ENCODE data around the gene FAM210B. TPM values are rescaled to one million over a fixed set of nuclear protein-coding genes. Genes with fewer than 3 reads are reported as not detected.

Gene FAM210B
- total RNA-seq, 1 experiment from 2014 or later = 19.1 TPM

- TF ChIP-seq IRF2 (CRISPR knock-in tag; IDR thresholded peaks at IDR 0.05; ENCODE audit: borderline replicate concordance, low read depth) (no peak), NFE2L1 (CRISPR knock-in tag; IDR thresholded peaks at IDR 0.05) (no peak), ZNF671 (CRISPR knock-in tag; IDR thresholded peaks at IDR 0.05) (no peak)
Measured at GRCh38 chr20:56362833-56363413, 4.1 kb downstream of the FAM210B start (continued).

DNA sequence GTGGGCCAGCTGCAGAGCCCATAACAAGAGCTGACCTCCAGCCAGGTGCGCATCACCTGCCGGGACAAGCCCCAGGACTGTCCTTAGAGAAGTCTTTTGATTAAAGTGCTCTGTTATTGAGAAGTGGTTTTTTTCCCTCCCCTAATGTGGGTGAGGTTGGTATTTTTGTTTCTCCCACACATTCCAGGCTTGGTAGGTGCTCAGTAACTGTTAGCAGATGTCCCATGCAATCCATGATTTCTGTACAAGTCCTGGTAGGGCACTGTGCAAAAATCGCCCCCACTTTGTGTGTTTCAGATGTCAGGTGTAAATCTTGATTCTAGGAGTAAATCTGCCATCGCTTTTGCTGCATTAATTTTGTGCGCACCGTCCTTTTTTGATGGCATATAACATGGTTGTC, 4.7 kb downstream of the FAM210B start:
- Mint-ChIP-seq H3K27ac (no peak overlapping the region), H3K36me3 (peaks cover 3% of the 10 kb centered on the region), H3K9me3 (no peaks in the 10 kb centered on the region), H3K4me3 (no peak overlapping the region), H3K4me1 (peaks cover 20% of the 10 kb centered on the region), H3K27me3 (ENCODE audit: low read depth) (peaks cover 18% of the 10 kb centered on the region)
- DNase-seq (ENCODE audit: low spot score) (no peak), ATAC-seq (no peak)
- POLR2A ChIA-PET = no interaction called here
- CTCF ChIA-PET = no interaction called here
- TF ChIP-seq TEAD1 (CRISPR knock-in tag; IDR thresholded peaks at IDR 0.05) = no peak
- no peak for TF ChIP-seq ZNF396 (CRISPR knock-in tag; IDR thresholded peaks at IDR 0.05; ENCODE audit: borderline replicate concordance)
- TF ChIP-seq ZNF532 (CRISPR knock-in tag; IDR thresholded peaks at IDR 0.05; ENCODE audit: borderline replicate concordance) = no peak
- TF ChIP-seq, protein P1, sequence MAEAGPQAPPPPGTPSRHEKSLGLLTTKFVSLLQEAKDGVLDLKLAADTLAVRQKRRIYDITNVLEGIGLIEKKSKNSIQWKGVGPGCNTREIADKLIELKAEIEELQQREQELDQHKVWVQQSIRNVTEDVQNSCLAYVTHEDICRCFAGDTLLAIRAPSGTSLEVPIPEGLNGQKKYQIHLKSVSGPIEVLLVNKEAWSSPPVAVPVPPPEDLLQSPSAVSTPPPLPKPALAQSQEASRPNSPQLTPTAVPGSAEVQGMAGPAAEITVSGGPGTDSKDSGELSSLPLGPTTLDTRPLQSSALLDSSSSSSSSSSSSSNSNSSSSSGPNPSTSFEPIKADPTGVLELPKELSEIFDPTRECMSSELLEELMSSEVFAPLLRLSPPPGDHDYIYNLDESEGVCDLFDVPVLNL (CRISPR knock-in tag; IDR thresholded peaks at IDR 0.05; ENCODE audit: borderline replicate concordance, low read depth) = no peak
- TF ChIP-seq CBFB (CRISPR knock-in tag; IDR thresholded peaks at IDR 0.05; ENCODE audit: low read depth) = no peak
- no peak for TF ChIP-seq PRDM15 (CRISPR knock-in tag; IDR thresholded peaks at IDR 0.05)
- TF ChIP-seq, protein P2, sequence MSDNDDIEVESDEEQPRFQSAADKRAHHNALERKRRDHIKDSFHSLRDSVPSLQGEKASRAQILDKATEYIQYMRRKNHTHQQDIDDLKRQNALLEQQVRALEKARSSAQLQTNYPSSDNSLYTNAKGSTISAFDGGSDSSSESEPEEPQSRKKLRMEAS (CRISPR knock-in tag; IDR thresholded peaks at IDR 0.05) = no peak
- no peak for TF ChIP-seq JUN (CRISPR knock-in tag; IDR thresholded peaks at IDR 0.05)
- TF ChIP-seq NR3C1 (CRISPR knock-in tag; conservative IDR thresholded peaks at IDR 0.05; ENCODE audit: low read depth) = no peak
- TF ChIP-seq, protein P3, sequence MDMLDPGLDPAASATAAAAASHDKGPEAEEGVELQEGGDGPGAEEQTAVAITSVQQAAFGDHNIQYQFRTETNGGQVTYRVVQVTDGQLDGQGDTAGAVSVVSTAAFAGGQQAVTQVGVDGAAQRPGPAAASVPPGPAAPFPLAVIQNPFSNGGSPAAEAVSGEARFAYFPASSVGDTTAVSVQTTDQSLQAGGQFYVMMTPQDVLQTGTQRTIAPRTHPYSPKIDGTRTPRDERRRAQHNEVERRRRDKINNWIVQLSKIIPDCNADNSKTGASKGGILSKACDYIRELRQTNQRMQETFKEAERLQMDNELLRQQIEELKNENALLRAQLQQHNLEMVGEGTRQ (CRISPR knock-in tag; IDR thresholded peaks at IDR 0.05) = no peak
- no peak for TF ChIP-seq STAT6 (CRISPR knock-in tag; conservative IDR thresholded peaks at IDR 0.05; ENCODE audit: low read depth)
- no peak for TF ChIP-seq ZMAT4 (CRISPR knock-in tag; IDR thresholded peaks at IDR 0.05)
- TF ChIP-seq GABPB1 (CRISPR knock-in tag; IDR thresholded peaks at IDR 0.05) = no peak
- no peak for TF ChIP-seq TCF7 (CRISPR knock-in tag; IDR thresholded peaks at IDR 0.05; ENCODE audit: low read depth)
- TF ChIP-seq FOXJ3 (CRISPR knock-in tag; IDR thresholded peaks at IDR 0.05; ENCODE audit: borderline replicate concordance) = no peak
- TF ChIP-seq ATF1 (CRISPR knock-in tag; IDR thresholded peaks at IDR 0.05) = no peak
